BE2C (cell line): ENCODE results near the gene THSD4.

Experiments used
- DNase-seq: peaks from one replicate; pipeline ENCODE4 v3.0.0-alpha.2; 2020
- H3K27me3 ChIP-seq: fragments of 250-450 bp; sonication (Bioruptor Pico); 2 replicates; pipeline ENCODE4 v1.5.1; 2020; ENCODE audit warnings: mild to moderate bottlenecking
- H3K36me3 ChIP-seq: fragments of 250-450 bp; sonication (Bioruptor Pico); 2 replicates; pipeline ENCODE4 v1.5.1; 2020; ENCODE audit warnings: mild to moderate bottlenecking
- H3K4me1 ChIP-seq: fragments of 250-450 bp; sonication (Bioruptor Pico); 2 replicates; pipeline ENCODE4 v1.5.1; 2020
- H3K4me3 ChIP-seq: 2 replicates; pipeline ENCODE4 v1.5.1; 2011; ENCODE audit warnings: low read depth, low read length
- H3K9me3 ChIP-seq: fragments of 250-450 bp; sonication (Bioruptor Pico); 2 replicates; pipeline ENCODE4 v1.5.1; 2020
- CTCF ChIP-seq: IDR thresholded peaks from 2 replicates; pipeline ENCODE4 v1.5.1; 2012; ENCODE audit warnings: mild to moderate bottlenecking, low read depth, low read length

THSD4 gene

GRCh38 chr15:71508081-71508682 lies 392.9 kb downstream of the THSD4 start:
- DNase-seq: no peak
- no peaks in the 10 kb centered on the region for H3K4me1 ChIP-seq
- peaks cover 25% of the 10 kb centered on the region for H3K27me3 ChIP-seq
- no peaks in the 10 kb centered on the region for H3K36me3 ChIP-seq
- H3K9me3 ChIP-seq: no peaks in the 10 kb centered on the region
- no peak for TF ChIP-seq CTCF
- no peak overlapping the region for H3K4me3 ChIP-seq

GRCh38 chr15:71509139-71509538 lies 393.9 kb downstream of the THSD4 start:
- Histone ChIP-seq H3K4me1 (no peaks in the 10 kb centered on the region), H3K4me3 (no peak overlapping the region), H3K9me3 (no peaks in the 10 kb centered on the region), H3K27me3 (peaks cover 35% of the 10 kb centered on the region), H3K36me3 (no peaks in the 10 kb centered on the region)
- TF ChIP-seq CTCF: no peak
- no peak for DNase-seq

GRCh38 chr15:71510763-71511162 lies 395.5 kb downstream of the THSD4 start:
- H3K4me3 ChIP-seq: no peak overlapping the region
- no peak for DNase-seq
- H3K9me3 ChIP-seq: no peaks in the 10 kb centered on the region
- no peaks in the 10 kb centered on the region for H3K36me3 ChIP-seq
- H3K27me3 ChIP-seq: peaks cover 48% of the 10 kb centered on the region
- no peak for TF ChIP-seq CTCF
- H3K4me1 ChIP-seq: no peaks in the 10 kb centered on the region

GRCh38 chr15:71511796-71512681 lies 396.8 kb downstream of the THSD4 start:
- Histone ChIP-seq H3K4me1 (no peaks in the 10 kb centered on the region), H3K4me3 (no peak overlapping the region), H3K36me3 (no peaks in the 10 kb centered on the region), H3K9me3 (no peaks in the 10 kb centered on the region), H3K27me3 (peaks cover 56% of the 10 kb centered on the region)
- no peak for DNase-seq
- TF ChIP-seq CTCF: no peak

GRCh38 chr15:71512682-71513006 lies 397.4 kb downstream of the THSD4 start:
- H3K4me1 ChIP-seq: no peaks in the 10 kb centered on the region
- no peaks in the 10 kb centered on the region for H3K36me3 ChIP-seq
- H3K9me3 ChIP-seq: no peaks in the 10 kb centered on the region
- DNase-seq: no peak
- H3K27me3 ChIP-seq: peaks cover 62% of the 10 kb centered on the region
- H3K4me3 ChIP-seq: no peak overlapping the region
- TF ChIP-seq CTCF: no peak
